ENCODE data around the gene SMLR1.

The SMLR1 gene

GRCh38 chr6:130825772-130826441, 1.3 kb upstream of the SMLR1 start:
- DNase-seq = no peak

GRCh38 chr6:130826442-130827246, 562 bp upstream of the SMLR1 start:
- no peak for DNase-seq

GRCh38 chr6:130829333-130829910, 2.2 kb downstream of the SMLR1 start:
- DNase-seq = peak; percentile 81 to 84

DNA sequence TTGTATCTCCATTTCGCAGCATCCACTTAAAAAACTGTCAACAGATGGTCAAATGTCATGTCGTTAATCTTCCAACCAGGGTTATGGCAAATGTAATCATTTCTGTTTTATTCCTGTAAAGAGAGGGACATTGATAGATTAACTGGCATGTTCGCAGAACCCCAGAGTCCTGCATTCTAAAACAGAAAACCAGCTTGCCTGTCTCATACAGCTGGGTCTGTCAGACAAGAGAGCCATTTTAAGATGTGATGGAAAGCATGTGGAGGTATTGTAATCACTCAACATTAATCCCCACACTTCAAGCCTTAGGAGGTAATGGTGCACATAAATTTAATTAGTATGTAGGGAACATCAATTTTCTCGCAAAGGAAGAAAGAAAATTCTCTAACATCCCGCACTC, 4.4 kb downstream of the SMLR1 start:
- DNase-seq = no peak

- no peak for DNase-seq
These were observed 6.4 kb downstream of the SMLR1 start for GRCh38 chr6:130833569-130833968.

DNA sequence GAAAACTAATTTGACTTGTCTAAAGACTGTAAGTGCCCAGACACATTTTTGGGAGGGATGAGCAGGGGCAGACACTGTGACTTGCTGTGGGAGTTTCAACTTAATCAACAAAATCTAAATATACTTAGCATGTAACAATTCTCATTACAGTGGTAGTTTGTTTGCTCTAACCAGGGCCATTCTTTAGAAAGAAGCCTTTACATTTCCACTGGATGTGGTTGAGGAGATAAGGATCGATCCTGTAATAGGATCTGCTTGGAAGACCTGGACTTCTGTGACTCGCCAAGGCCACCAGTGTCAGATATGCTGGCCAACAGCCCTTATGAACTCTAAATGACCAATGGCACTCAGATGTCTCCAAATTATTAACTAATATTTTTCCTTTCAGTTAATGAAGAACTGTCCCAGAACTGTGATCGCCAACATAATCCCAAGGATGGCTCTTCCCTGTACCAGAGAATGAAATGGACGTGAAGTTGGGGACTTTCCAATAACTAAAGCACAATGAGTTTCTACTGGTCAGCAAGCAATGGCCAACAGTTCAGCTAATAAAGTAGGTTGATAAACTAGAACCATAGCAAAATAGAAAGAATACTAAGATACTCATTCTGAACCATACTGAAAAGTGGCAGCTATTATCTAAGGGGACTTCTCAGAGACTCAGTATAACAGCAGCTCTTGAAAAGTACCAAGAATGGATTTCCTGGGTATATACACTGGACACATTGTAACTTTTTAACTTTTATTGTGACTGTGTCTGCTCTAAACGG, 7.5 kb downstream of the SMLR1 start:
- DNase-seq = no peak

DNA sequence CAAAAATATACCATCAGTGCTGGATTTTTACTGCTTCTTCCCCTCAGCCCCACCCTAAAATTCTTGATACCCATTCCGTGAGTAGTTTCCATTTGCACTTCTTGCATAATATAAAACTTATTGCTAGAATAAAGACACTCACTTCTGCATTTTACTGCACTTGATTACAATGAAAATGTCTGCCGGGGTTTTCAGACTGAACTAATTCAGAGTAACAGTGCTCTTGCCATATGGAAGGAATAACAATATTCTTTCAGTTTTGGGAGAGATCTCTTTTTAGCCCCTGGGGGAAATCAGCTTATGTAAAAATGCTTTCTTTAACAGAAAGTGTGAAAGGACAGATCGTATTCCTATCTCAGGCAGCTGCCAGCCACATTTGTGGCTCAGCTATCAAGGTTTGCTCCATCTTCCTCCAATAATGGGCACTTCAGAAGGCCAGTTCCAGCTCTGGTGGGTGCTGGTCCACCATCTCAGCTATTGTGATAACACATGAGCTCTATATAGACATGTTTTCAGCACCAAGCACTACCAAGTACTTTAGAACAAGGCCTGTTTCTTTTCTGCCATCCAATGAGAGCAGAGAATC, 8.9 kb downstream of the SMLR1 start:
- no peak for DNase-seq

GRCh38 chr6:130837067-130837466, 9.9 kb downstream of the SMLR1 start:
- no peak for DNase-seq

GRCh38 chr6:130838250-130838860, 11.1 kb downstream of the SMLR1 start:
- DNase-seq = no peak

DNA sequence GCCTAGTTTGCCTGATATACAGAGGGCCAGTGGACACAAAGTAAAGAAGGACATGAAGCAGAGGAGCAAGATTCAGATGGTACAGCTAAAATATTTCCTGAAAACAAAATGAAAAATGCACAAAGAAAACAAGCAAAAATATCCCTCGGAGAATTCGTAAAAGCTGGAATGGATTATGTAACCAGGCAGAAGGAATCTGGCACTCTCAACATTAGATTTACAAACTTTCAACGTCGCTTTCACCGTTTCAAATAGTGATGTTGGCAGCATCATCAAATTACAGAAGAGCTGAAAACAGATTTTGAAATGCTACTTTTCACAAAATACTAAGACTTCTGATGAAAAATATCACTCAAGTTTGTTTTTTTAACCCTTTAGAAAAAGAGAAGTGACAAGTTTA, 11.7 kb downstream of the SMLR1 start:
- DNase-seq = no peak

GRCh38 chr6:130839379-130839778, 12.2 kb downstream of the SMLR1 start:
- no peak for DNase-seq

DNA sequence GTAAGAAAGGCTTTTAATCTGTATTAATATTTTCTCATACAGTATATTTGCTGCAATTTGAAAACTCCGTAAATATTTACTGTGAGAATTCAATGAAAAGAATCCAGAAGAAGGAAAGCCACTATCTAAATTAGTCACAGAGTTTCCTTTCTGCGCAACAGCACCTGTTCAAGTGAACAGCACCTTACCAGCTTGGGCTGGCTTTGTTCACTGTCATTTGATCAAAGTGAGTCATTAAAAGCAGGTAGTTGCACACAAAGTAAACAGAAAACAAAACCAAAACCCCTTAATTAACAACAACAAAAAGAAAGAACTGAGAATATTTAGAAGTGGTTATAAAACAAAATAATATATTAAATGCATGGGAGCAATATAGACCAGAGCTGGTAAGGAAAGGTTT, 12.8 kb downstream of the SMLR1 start:
- no peak for DNase-seq

- no peak for DNase-seq
These were observed 14.0 kb downstream of the SMLR1 start for GRCh38 chr6:130841128-130841728.

DNA sequence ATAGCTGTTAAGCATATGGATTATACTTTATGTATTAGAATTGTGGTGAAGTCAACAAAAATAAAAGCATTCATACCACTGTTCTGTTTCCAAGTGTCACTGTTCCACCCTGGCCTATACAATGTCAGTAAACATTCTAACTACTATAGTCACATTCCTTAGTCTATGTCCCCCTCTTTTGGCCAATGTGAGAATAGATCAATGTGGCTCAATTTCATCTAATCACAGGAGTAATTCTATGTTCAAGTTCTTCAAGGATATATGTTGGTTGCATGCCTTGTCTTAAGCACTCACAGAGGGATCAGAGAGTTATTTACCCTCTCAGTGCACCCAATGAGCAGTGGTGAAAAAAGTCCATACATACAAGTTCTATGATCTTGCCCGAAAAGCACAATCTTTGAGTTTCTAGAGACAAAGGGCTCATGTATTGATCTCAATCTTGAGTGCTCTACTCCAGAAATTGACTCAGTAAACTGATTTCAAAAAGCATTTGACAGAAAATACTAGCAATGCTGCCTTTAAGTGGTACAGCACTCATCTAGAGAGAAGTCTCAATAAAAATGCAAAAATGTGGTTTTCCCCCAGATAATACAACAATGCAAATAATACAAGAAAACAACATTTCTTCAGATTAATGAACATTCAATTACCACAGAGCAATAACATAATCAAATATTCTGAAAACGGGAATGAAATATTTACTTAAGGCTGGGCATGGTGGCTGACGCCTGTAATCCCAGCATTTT, 16.5 kb downstream of the SMLR1 start:
- peak; percentile 50 to 59 for DNase-seq

DNA sequence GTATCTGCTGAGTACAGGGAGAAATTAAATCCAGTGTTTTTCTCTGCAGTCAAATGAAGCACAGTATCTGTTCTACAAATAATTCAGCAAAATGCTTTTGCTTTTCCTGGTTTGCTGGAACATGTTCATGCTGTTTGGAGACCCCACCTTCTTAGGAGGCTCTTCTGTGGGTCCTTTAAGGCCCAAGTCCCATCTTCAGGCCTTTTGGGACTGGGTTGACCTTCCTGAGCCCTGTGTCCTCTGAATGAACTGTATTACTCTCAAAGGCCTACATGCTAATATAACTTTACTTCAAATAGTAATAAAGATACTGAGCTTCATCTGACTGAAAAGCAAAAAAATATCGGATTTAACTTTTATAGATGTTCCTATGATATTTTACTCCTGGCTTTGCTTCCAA, 19.3 kb downstream of the SMLR1 start:
- DNase-seq = no peak

DNA sequence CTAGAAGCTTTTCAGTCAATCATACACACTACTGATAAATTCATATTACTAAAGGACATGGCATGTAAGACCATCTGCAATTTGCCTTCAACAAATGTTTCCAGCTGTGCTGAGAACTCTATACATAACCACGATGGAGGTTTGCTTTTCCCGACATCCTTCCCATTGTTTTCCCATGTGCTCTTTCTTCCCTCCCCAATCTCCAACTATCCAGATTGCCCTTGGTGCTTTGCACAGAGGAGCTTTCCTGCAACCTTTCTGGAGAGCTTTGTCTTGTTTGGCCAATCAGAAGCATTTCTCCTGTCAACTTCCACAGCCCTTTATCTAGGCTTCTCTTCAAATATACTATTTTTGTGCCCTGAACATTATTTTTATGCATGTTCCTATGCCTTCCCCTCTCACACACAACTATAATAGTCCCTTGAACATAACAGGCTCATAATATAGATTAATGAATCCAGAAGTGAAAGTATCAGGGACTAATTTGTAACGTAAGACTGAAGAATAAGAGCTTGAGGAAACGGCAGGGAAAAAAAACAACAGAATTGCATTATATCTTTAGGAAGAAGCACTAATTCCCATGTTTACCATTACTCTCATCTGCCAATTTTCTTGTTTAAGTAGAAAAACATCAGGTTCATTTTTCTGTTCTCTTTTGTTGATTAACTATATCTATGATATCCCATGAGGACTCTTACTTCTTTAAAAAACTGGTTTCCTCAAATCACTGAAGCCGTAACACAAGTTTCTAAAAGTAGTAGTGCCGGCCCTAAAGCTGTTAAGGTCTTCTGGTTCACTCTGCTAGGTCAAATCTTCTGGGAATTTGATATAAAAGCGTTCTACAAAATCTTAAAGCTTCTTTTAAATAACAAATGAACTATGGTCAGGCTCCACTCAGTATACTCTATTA, 20.1 kb downstream of the SMLR1 start:
- no peak for DNase-seq

- no peak for DNase-seq
These were observed 21.7 kb downstream of the SMLR1 start for GRCh38 chr6:130848945-130849344.

DNA sequence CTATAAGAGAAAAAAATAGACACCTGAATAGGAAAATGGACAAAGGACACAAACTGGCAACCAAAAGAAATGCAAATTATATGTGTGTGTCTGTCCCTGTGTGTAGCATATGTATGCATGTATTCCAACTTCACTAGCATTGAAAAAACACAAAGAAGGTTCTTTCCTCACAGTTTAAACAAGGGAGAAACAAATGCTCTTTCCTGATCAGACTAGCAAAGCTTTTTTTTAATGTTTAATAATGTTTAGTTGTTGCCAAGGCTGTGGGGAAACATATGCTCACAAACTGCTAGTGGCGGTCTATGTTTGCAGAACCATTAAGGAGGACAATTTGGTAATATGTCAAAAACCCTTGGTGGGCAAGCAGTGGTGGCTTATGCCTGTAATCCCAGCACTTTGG, 22.4 kb downstream of the SMLR1 start:
- DNase-seq = no peak

GRCh38 chr6:130851026-130851425, 23.8 kb downstream of the SMLR1 start:
- DNase-seq = no peak

GRCh38 chr6:130852844-130853554, 25.8 kb downstream of the SMLR1 start:
- no peak for DNase-seq
